ENCODE data around the gene SYTL3.
A peak's percentile ranks its signal among the peaks of the same experiment; 100 is the strongest.
"Not testable (repeated sequence)": the region's sequence is repeated elsewhere in the genome, so short reads cannot be mapped to it uniquely, and the experiment has no call there.

Gene SYTL3

GRCh38 chr6:158688860-158689259 lies 39.0 kb downstream of the SYTL3 start:
- no peak for TF ChIP-seq CTBP1 (IDR thresholded peaks at IDR 0.05; ENCODE audit: borderline replicate concordance)
- TF ChIP-seq FOXA1 (IDR thresholded peaks at IDR 0.05): no peak
- no peak for TF ChIP-seq ZNF384 (IDR thresholded peaks at IDR 0.05)
- no peak for TF ChIP-seq ARNT (IDR thresholded peaks at IDR 0.05)
- TF ChIP-seq HDGF (IDR thresholded peaks at IDR 0.05; ENCODE audit: borderline replicate concordance): no peak
- TF ChIP-seq ELF4 (IDR thresholded peaks at IDR 0.05): no peak
- TF ChIP-seq PKNOX1 (IDR thresholded peaks at IDR 0.05): no peak
- TF ChIP-seq SP1 (IDR thresholded peaks at IDR 0.05): no peak
- no peak for TF ChIP-seq NFRKB (IDR thresholded peaks at IDR 0.05)
- TF ChIP-seq FOXM1 (IDR thresholded peaks at IDR 0.05; ENCODE audit: borderline replicate concordance): no peak
- TF ChIP-seq TARDBP (IDR thresholded peaks at IDR 0.05): no peak
- TF ChIP-seq FOXK2 (IDR thresholded peaks at IDR 0.05): no peak
- TF ChIP-seq L3MBTL2 (conservative IDR thresholded peaks at IDR 0.05): no peak
- TF ChIP-seq BHLHE40 (IDR thresholded peaks at IDR 0.05; ENCODE audit: borderline replicate concordance): no peak
- TF ChIP-seq SUZ12 (IDR thresholded peaks at IDR 0.05): no peak
- TF ChIP-seq LEF1 (IDR thresholded peaks at IDR 0.05; ENCODE audit: borderline replicate concordance): no peak
- ChIA-PET CTCF (interaction anchor here (2.2 kb wide), 1 partner anchor 28 kb away, joined by 6 read pairs; no protein-coding TSS in a partner anchor), POLR2A (no interaction called here)
- no peak for DNase-seq (ENCODE audit: extremely low spot score)

GRCh38 chr6:158694913-158695312 lies 45.1 kb downstream of the SYTL3 start:
- DNase-seq (ENCODE audit: extremely low spot score): no peak
- CTCF ChIA-PET: no interaction called here
- POLR2A ChIA-PET: no interaction called here
- TF ChIP-seq ARNT (IDR thresholded peaks at IDR 0.05): no peak
- TF ChIP-seq HDGF (IDR thresholded peaks at IDR 0.05; ENCODE audit: borderline replicate concordance): no peak

GRCh38 chr6:158697811-158698210 lies 48.0 kb downstream of the SYTL3 start:
- POLR2A ChIA-PET: no interaction called here
- CTCF ChIA-PET: no interaction called here
- TF ChIP-seq TARDBP (IDR thresholded peaks at IDR 0.05) (no peak), BHLHE40 (IDR thresholded peaks at IDR 0.05; ENCODE audit: borderline replicate concordance) (no peak), SP1 (IDR thresholded peaks at IDR 0.05) (no peak), ELF4 (IDR thresholded peaks at IDR 0.05) (no peak)
- no peak for DNase-seq (ENCODE audit: extremely low spot score)

GRCh38 chr6:158698931-158699330 lies 49.1 kb downstream of the SYTL3 start:
- POLR2A ChIA-PET: no interaction called here
- CTCF ChIA-PET: no interaction called here
- DNase-seq (ENCODE audit: extremely low spot score): no peak
- no peak for TF ChIP-seq HDGF (IDR thresholded peaks at IDR 0.05; ENCODE audit: borderline replicate concordance)
- no peak for TF ChIP-seq L3MBTL2 (conservative IDR thresholded peaks at IDR 0.05)
- no peak for TF ChIP-seq BHLHE40 (IDR thresholded peaks at IDR 0.05; ENCODE audit: borderline replicate concordance)
- no peak for TF ChIP-seq TARDBP (IDR thresholded peaks at IDR 0.05)
- no peak for TF ChIP-seq LEF1 (IDR thresholded peaks at IDR 0.05; ENCODE audit: borderline replicate concordance)
- no peak for TF ChIP-seq ARNT (IDR thresholded peaks at IDR 0.05)
- TF ChIP-seq SUZ12 (IDR thresholded peaks at IDR 0.05): no peak

- CTCF ChIA-PET: interaction anchor here (0.8 to 2.6 kb wide), 3 partner anchors 10 to 271 kb away, joined by 5 to 13 read pairs (median 10); no protein-coding TSS in a partner anchor
- DNase-seq (ENCODE audit: extremely low spot score); POLR2A ChIA-PET: not testable (repeated sequence)
Measured at GRCh38 chr6:158701268-158701667, 51.4 kb downstream of the SYTL3 start.

GRCh38 chr6:158703111-158703836 lies 53.4 kb downstream of the SYTL3 start:
- no peak for DNase-seq (ENCODE audit: extremely low spot score)
- POLR2A ChIA-PET: interaction anchor here (1.5 kb wide), 1 partner anchor 296 kb away, joined by 3 read pairs; the partner anchor contains the start of gene RSPH3
- CTCF ChIA-PET: interaction anchor here (0.6 to 2.6 kb wide), 10 partner anchors 12 to 499 kb away, joined by 3 to 13 read pairs (median 6); partner anchors contain the start of genes DYNLT1 and RSPH3
- TF ChIP-seq PKNOX1 (IDR thresholded peaks at IDR 0.05) (no peak), ARNT (IDR thresholded peaks at IDR 0.05) (no peak), FOXM1 (IDR thresholded peaks at IDR 0.05; ENCODE audit: borderline replicate concordance) (no peak), ZNF384 (IDR thresholded peaks at IDR 0.05) (no peak), FOXK2 (IDR thresholded peaks at IDR 0.05) (no peak), ELF4 (IDR thresholded peaks at IDR 0.05) (no peak), HDGF (IDR thresholded peaks at IDR 0.05; ENCODE audit: borderline replicate concordance) (no peak), BHLHE40 (IDR thresholded peaks at IDR 0.05; ENCODE audit: borderline replicate concordance) (no peak), SP1 (IDR thresholded peaks at IDR 0.05) (no peak)

GRCh38 chr6:158703837-158704822 lies 54.3 kb downstream of the SYTL3 start:
- peak; percentile 41; the same call in 1 of the 2 replicates for TF ChIP-seq L3MBTL2 (conservative IDR thresholded peaks at IDR 0.05)
- TF ChIP-seq FOXA1 (IDR thresholded peaks at IDR 0.05): no peak
- peak; percentile 95 for DNase-seq (ENCODE audit: extremely low spot score)
- ChIA-PET POLR2A (interaction anchor here (1.5 kb wide), 1 partner anchor 296 kb away, joined by 3 read pairs; the partner anchor contains the start of gene RSPH3), CTCF (interaction anchor here (0.6 to 2.0 kb wide), 13 partner anchors 12 to 505 kb away, joined by 3 to 10 read pairs (median 5); partner anchors contain the start of genes DYNLT1 and RSPH3)

Data from HEK293T (cell line).